ENCODE measurements around the gene CYP1A1. TPM values are rescaled to one million over a fixed set of nuclear protein-coding genes. Genes with fewer than 3 reads are reported as not detected.
A peak's percentile ranks its signal among the peaks of the same experiment; 100 is the strongest.

The CYP1A1 gene
- total RNA-seq (1 to 10 TPM in 1 of 2 donors, under 1 TPM in 1; 0.19 to 4.4 TPM), polyA plus RNA-seq (1 to 10 TPM; 1.0 to 1.4 TPM)

- Histone ChIP-seq H3K36me3 (ENCODE audit: control insufficient read depth in 4 of 4, insufficient read depth in 3 of 4, low read depth in 1 of 4, low read length in 3 of 4) (no peaks in the 10 kb centered on the region), H3K4me1 (ENCODE audit: control insufficient read depth in 4 of 4, insufficient read depth in 4 of 4, low read length in 3 of 4) (peaks cover 3 to 34% (median 28%) of the 10 kb centered on the region in 4 donors), H3K9me3 (ENCODE audit: control insufficient read depth in 4 of 4, low read length in 3 of 4) (no peaks in the 10 kb centered on the region), H3K9ac (ENCODE audit: low read depth in 1 of 2, low read length in 2 of 2) (no peak within 1 kb of the TSS), H3K27ac (ENCODE audit: low read depth in 1 of 2, low read length in 2 of 2) (peak within 1 kb of the TSS; percentile 88 to 90), H3K27me3 (ENCODE audit: control insufficient read depth in 4 of 4, insufficient read depth in 4 of 4, low read length in 3 of 4) (no peaks in the 10 kb centered on the region), H3K4me3 (ENCODE audit: low read depth in 1 of 3, low read length in 3 of 3) (peak within 1 kb of the TSS; percentile 37 to 80 (median 60))
- WGBS: under 1% methylated on average over 10 of the region's 10 CpGs
- no peak for TF ChIP-seq NR2F2 (IDR thresholded peaks at IDR 0.05)
- TF ChIP-seq TAF1 (conservative IDR thresholded peaks at IDR 0.05): no peak
- no peak for TF ChIP-seq ATF3 (IDR thresholded peaks at IDR 0.05)
- TF ChIP-seq CTCF (IDR thresholded peaks at IDR 0.05; ENCODE audit: low read depth, low read length, missing input control): no peak
- TF ChIP-seq GABPA (IDR thresholded peaks at IDR 0.05 in 1 of 2, conservative IDR thresholded peaks at IDR 0.05 in 1 of 2): no peak
- TF ChIP-seq MAX (IDR thresholded peaks at IDR 0.05): no peak
- TF ChIP-seq HNF4A (conservative IDR thresholded peaks at IDR 0.05): no peak
- no peak for TF ChIP-seq ZBTB33 (IDR thresholded peaks at IDR 0.05)
- TF ChIP-seq RAD21 (IDR thresholded peaks at IDR 0.05): no peak
- TF ChIP-seq RXRA (IDR thresholded peaks at IDR 0.05): no peak
- TF ChIP-seq YY1 (IDR thresholded peaks at IDR 0.05): no peak
- no peak for TF ChIP-seq JUND (IDR thresholded peaks at IDR 0.05)
- no peak for DNase-seq (ENCODE audit: low spot score)
These were observed at the start of gene CYP1A1 for GRCh38 chr15:74725225-74725774. TSS of gene CYP1A1 (minus strand) at chr15:74725528. CDS start at chr15:74723097, 2,431 bp downstream.

- WGBS: 77% methylated on average over 5 of the region's 5 CpGs
- Histone ChIP-seq H3K9me3 (ENCODE audit: control insufficient read depth in 4 of 4, low read length in 3 of 4) (no peaks in the 10 kb centered on the region), H3K36me3 (ENCODE audit: control insufficient read depth in 4 of 4, insufficient read depth in 3 of 4, low read depth in 1 of 4, low read length in 3 of 4) (no peaks in the 10 kb centered on the region), H3K4me1 (ENCODE audit: control insufficient read depth in 4 of 4, insufficient read depth in 4 of 4, low read length in 3 of 4) (peaks cover 3 to 16% (median 11%) of the 10 kb centered on the region in 4 donors), H3K27ac (ENCODE audit: low read depth in 1 of 2, low read length in 2 of 2) (no peak overlapping the region), H3K9ac (ENCODE audit: low read depth in 1 of 2, low read length in 2 of 2) (no peak overlapping the region), H3K27me3 (ENCODE audit: control insufficient read depth in 4 of 4, insufficient read depth in 4 of 4, low read length in 3 of 4) (no peaks in the 10 kb centered on the region), H3K4me3 (ENCODE audit: low read depth in 1 of 3, low read length in 3 of 3) (no peak overlapping the region)
- no peak for DNase-seq (ENCODE audit: low spot score)
- no peak for TF ChIP-seq HNF4G (IDR thresholded peaks at IDR 0.05)
- TF ChIP-seq YY1 (IDR thresholded peaks at IDR 0.05): no peak
These were observed 48.5 kb upstream of the CYP1A1 start for GRCh38 chr15:74773731-74774252.

GRCh38 chr15:74773329-74773728, 48.0 kb upstream of the CYP1A1 start:
- 89% methylated on average over 5 of the region's 5 CpGs for WGBS
- H3K9me3 ChIP-seq (ENCODE audit: control insufficient read depth in 4 of 4, low read length in 3 of 4): no peaks in the 10 kb centered on the region
- H3K36me3 ChIP-seq (ENCODE audit: control insufficient read depth in 4 of 4, insufficient read depth in 3 of 4, low read depth in 1 of 4, low read length in 3 of 4): no peaks in the 10 kb centered on the region
- TF ChIP-seq ZBTB33 (IDR thresholded peaks at IDR 0.05): no peak
- no peak for TF ChIP-seq HNF4G (IDR thresholded peaks at IDR 0.05)
- TF ChIP-seq SP1 (IDR thresholded peaks at IDR 0.05): no peak
- no peak for TF ChIP-seq FOXA1 (IDR thresholded peaks at IDR 0.05)
- no peak overlapping the region for H3K4me3 ChIP-seq (ENCODE audit: low read depth in 1 of 3, low read length in 3 of 3)
- no peaks in the 10 kb centered on the region for H3K27me3 ChIP-seq (ENCODE audit: control insufficient read depth in 4 of 4, insufficient read depth in 4 of 4, low read length in 3 of 4)
- no peak overlapping the region for H3K9ac ChIP-seq (ENCODE audit: low read depth in 1 of 2, low read length in 2 of 2)
- peaks cover 5 to 18% (median 11%) of the 10 kb centered on the region in 4 donors for H3K4me1 ChIP-seq (ENCODE audit: control insufficient read depth in 4 of 4, insufficient read depth in 4 of 4, low read length in 3 of 4)
- DNase-seq (ENCODE audit: low spot score): no peak
- no peak overlapping the region for H3K27ac ChIP-seq (ENCODE audit: low read depth in 1 of 2, low read length in 2 of 2)
